Fibroblast of lung (primary cell): ENCODE results near the gene SUGP1. TPM values are rescaled to one million over a fixed set of nuclear protein-coding genes. Genes with fewer than 3 reads are reported as not detected.

Experiments used
- DNase-seq, 2 donors: peaks; one replicate each; pipeline versions ENCODE4 v3.0.0 to v3.0.0-alpha.2; 2010; ENCODE audit warnings: low read depth in 2 of 2
- H2AFZ ChIP-seq: 2 replicates; pipeline ENCODE4 v1.5.1; 2012; ENCODE audit warnings: low read length, control low read depth, inconsistent platforms
- H3K27ac ChIP-seq: 2 replicates; pipeline ENCODE4 v1.5.1; 2011; ENCODE audit warnings: low read length, control low read depth; ENCODE audit not compliant: insufficient read depth
- H3K27me3 ChIP-seq: 2 replicates; pipeline ENCODE4 v1.5.1; 2011; ENCODE audit warnings: mild to moderate bottlenecking, low read length; ENCODE audit not compliant: control insufficient read depth, insufficient read depth
- H3K36me3 ChIP-seq: 2 replicates; pipeline ENCODE4 v1.5.1; 2011; ENCODE audit warnings: low read length; ENCODE audit not compliant: control insufficient read depth, insufficient read depth
- H3K4me1 ChIP-seq: 2 replicates; pipeline ENCODE4 v1.5.1; 2011; ENCODE audit warnings: low read length; ENCODE audit not compliant: control insufficient read depth, insufficient read depth; ENCODE audit errors: extremely low read depth
- H3K4me2 ChIP-seq: 2 replicates; pipeline ENCODE4 v1.5.1; 2011; ENCODE audit warnings: low read length, control low read depth; ENCODE audit not compliant: insufficient read depth; ENCODE audit errors: extremely low read depth
- H3K4me3 ChIP-seq, 4 experiments: fragments of 200-600 bp in 1 of 4; sonication (generic) in 1 of 4; replicated peaks in 1 of 4; 2 replicates each; pipeline ENCODE4 v1.5.1; 2011 to 2016; ENCODE audit warnings: low read length in 4 of 4, low read depth in 3 of 4, mild to moderate bottlenecking in 3 of 4, control low read depth in 2 of 4, inconsistent platforms in 1 of 4, mixed read lengths in 1 of 4; ENCODE audit not compliant: insufficient read depth in 1 of 4; ENCODE audit errors: control extremely low read depth in 1 of 4
- H3K79me2 ChIP-seq: 2 replicates; pipeline ENCODE4 v1.5.1; 2012; ENCODE audit warnings: mild to moderate bottlenecking, low read length, inconsistent platforms; ENCODE audit not compliant: control insufficient read depth, insufficient read depth
- H3K9ac ChIP-seq: 2 replicates; pipeline ENCODE4 v1.5.1; 2011; ENCODE audit warnings: mild to moderate bottlenecking, low read length, control low read depth; ENCODE audit not compliant: insufficient read depth
- H3K9me3 ChIP-seq: 2 replicates; pipeline ENCODE4 v1.5.1; 2012; ENCODE audit warnings: low read depth, low read length; ENCODE audit not compliant: control insufficient read depth, insufficient read depth
- H4K20me1 ChIP-seq: 2 replicates; pipeline ENCODE4 v1.5.1; 2011; ENCODE audit warnings: low read length; ENCODE audit not compliant: control insufficient read depth, insufficient read depth; ENCODE audit errors: extremely low read depth
- CTCF ChIP-seq, 2 donors: IDR thresholded peaks in 1 of 2; conservative IDR thresholded peaks in 1 of 2; 1 replicate in 1 of 2; 2 replicates in 1 of 2; pipeline ENCODE4 v1.5.1; 2011 to 2012; ENCODE audit warnings: low read length in 2 of 2, control low read depth in 1 of 2, inconsistent platforms in 1 of 2, low read depth in 1 of 2, mild to moderate bottlenecking in 1 of 2
- EZH2 ChIP-seq: IDR thresholded peaks from 2 replicates; pipeline ENCODE4 v1.5.1; 2012; ENCODE audit warnings: low read length, control low read depth, mild to moderate bottlenecking; ENCODE audit errors: missing control alignments
- polyA plus RNA-seq, 2 donors: library from polyadenylated mRNA; depleted of rRNA in 1 of 2; stranded (reverse) in 1 of 2; unstranded in 1 of 2; fragments of >200 nt; gene quantifications; 2 replicates each; pipeline ENCODE4 v1.2.1, GENCODE V29; 2011 to 2012; ENCODE audit warnings: missing spikeins in 1 of 2
- total RNA-seq: library from RNA; depleted of rRNA; stranded (reverse); fragments of >200 nt; gene quantifications from 2 replicates; pipeline ENCODE4 v1.2.1, GENCODE V29; 2014

Gene SUGP1
- total and polyA plus RNA-seq, 2 donors (not counting 1 experiment from before 2014, with no cell fraction given), result 17.3 to 27.7 TPM

- H2AFZ ChIP-seq, result no peak overlapping the region
- H3K36me3 ChIP-seq, result no peaks in the 10 kb centered on the region
- H3K4me2 ChIP-seq, result no peak overlapping the region
- no peaks in the 10 kb centered on the region for H3K9me3 ChIP-seq
- H4K20me1 ChIP-seq, result no peaks in the 10 kb centered on the region
- H3K9ac ChIP-seq, result no peak overlapping the region
- H3K27ac ChIP-seq, result no peak overlapping the region
- no peak for DNase-seq
- H3K4me1 ChIP-seq, result no peaks in the 10 kb centered on the region
- no peak overlapping the region for H3K4me3 ChIP-seq
- H3K79me2 ChIP-seq, result no peaks in the 10 kb centered on the region
- TF ChIP-seq CTCF (conservative IDR thresholded peaks at IDR 0.05 in 1 of 2, IDR thresholded peaks at IDR 0.05 in 1 of 2; ENCODE audit: low read depth in 1 of 2, low read length in 2 of 2) (no peak), EZH2 (no peak)
- peaks cover 11% of the 10 kb centered on the region for H3K27me3 ChIP-seq
These were observed 93.1 kb downstream of the SUGP1 start for GRCh38 chr19:19227217-19227616.

- Histone ChIP-seq H3K79me2 (no peaks in the 10 kb centered on the region), H2AFZ (no peak overlapping the region), H3K9me3 (no peaks in the 10 kb centered on the region), H4K20me1 (no peaks in the 10 kb centered on the region), H3K9ac (no peak overlapping the region), H3K4me1 (no peaks in the 10 kb centered on the region), H3K4me2 (no peak overlapping the region), H3K4me3 (no peak overlapping the region), H3K27ac (no peak overlapping the region), H3K36me3 (no peaks in the 10 kb centered on the region), H3K27me3 (peaks cover 11% of the 10 kb centered on the region)
- TF ChIP-seq CTCF (conservative IDR thresholded peaks at IDR 0.05 in 1 of 2, IDR thresholded peaks at IDR 0.05 in 1 of 2; ENCODE audit: low read depth in 1 of 2, low read length in 2 of 2) (no peak), EZH2 (no peak)
- no peak for DNase-seq
These were observed 93.6 kb downstream of the SUGP1 start for GRCh38 chr19:19226663-19227062.

DNA sequence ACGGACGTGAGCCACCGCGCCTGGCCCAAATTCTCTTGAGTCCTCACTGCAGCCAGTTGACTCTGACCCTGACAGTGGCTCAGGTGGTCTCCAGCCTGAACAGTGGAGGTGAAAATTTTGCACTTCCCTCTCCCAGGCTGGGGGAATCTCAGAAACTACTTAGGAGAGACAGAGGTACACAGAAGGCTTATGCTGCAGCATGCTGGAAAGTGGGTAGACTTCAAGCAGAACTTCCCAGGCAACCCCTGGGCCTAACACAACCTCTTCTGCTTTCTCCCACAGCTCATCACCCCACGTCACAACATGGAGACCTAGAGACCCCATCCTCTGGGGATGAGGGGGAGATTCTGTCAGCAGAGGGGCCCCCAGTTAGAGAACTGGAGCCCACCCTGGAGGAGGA is 94.1 kb downstream of the SUGP1 start:
- peaks cover 11% of the 10 kb centered on the region for H3K27me3 ChIP-seq
- no peaks in the 10 kb centered on the region for H3K4me1 ChIP-seq

More for the DNA sequence above, 94.1 kb downstream of the SUGP1 start:
- Histone ChIP-seq H4K20me1 (no peaks in the 10 kb centered on the region), H3K9me3 (no peaks in the 10 kb centered on the region), H3K27ac (no peak overlapping the region), H3K4me2 (no peak overlapping the region), H3K79me2 (no peaks in the 10 kb centered on the region), H3K9ac (no peak overlapping the region), H3K36me3 (no peaks in the 10 kb centered on the region), H2AFZ (no peak overlapping the region), H3K4me3 (no peak overlapping the region)
- TF ChIP-seq EZH2 (no peak), CTCF (conservative IDR thresholded peaks at IDR 0.05 in 1 of 2, IDR thresholded peaks at IDR 0.05 in 1 of 2; ENCODE audit: low read depth in 1 of 2, low read length in 2 of 2) (no peak)
- DNase-seq, result no peak

Other genes starting within 250 kb of the SUGP1 start
- gene TMEM161A, start 182.0 kb downstream of the SUGP1 start, total RNA-seq, result 21.1 and 23.8 TPM in 2 replicates
- gene TMEM161A, start 182.0 kb downstream of the SUGP1 start, polyA plus RNA-seq, result 9.4 and 11.8 TPM in 2 replicates
- under 0.01 and 0.33 TPM in 2 replicates for gene MEF2B, start 150.2 kb downstream of the SUGP1 start, total RNA-seq
- gene MEF2B, start 150.2 kb downstream of the SUGP1 start, polyA plus RNA-seq, result 0.19 and 0.35 TPM in 2 replicates
- gene BORCS8, start 128.4 kb downstream of the SUGP1 start, total RNA-seq, result 8.7 and 13.9 TPM in 2 replicates
- 10.7 and 16.8 TPM in 2 replicates for gene BORCS8, start 128.4 kb downstream of the SUGP1 start, polyA plus RNA-seq
- 60.1 and 65.2 TPM in 2 replicates for gene RFXANK, start 128.3 kb downstream of the SUGP1 start, total RNA-seq
- gene RFXANK, start 128.3 kb downstream of the SUGP1 start, polyA plus RNA-seq, result 31.9 and 45.3 TPM in 2 replicates
- gene NR2C2AP, start 117.1 kb downstream of the SUGP1 start, total RNA-seq, result 3.3 and 4.4 TPM in 2 replicates
- gene NR2C2AP, start 117.1 kb downstream of the SUGP1 start, polyA plus RNA-seq, result 4.6 and 9.8 TPM in 2 replicates
- under 0.01 TPM in 2 replicates for gene NCAN, start 108.6 kb downstream of the SUGP1 start, total RNA-seq
- gene NCAN, start 108.6 kb downstream of the SUGP1 start, polyA plus RNA-seq, result not detected in 2 replicates
- gene TM6SF2, start 47.2 kb downstream of the SUGP1 start, total RNA-seq, result 0.26 and 0.99 TPM in 2 replicates
- 0.23 and 0.27 TPM in 2 replicates for gene TM6SF2, start 47.2 kb downstream of the SUGP1 start, polyA plus RNA-seq
- gene MAU2, start 320 bp upstream of the SUGP1 start, total RNA-seq, result 21.1 and 29.4 TPM in 2 replicates
- 11.1 TPM in 2 replicates for gene MAU2, start 320 bp upstream of the SUGP1 start, polyA plus RNA-seq
- 28.8 and 31.7 TPM in 2 replicates for gene GATAD2A, start 85.2 kb upstream of the SUGP1 start, total RNA-seq
- 63.5 and 77.2 TPM in 2 replicates for gene GATAD2A, start 85.2 kb upstream of the SUGP1 start, polyA plus RNA-seq
- 3.1 and 5.8 TPM in 2 replicates for gene TSSK6, start 195.0 kb upstream of the SUGP1 start, total RNA-seq
- gene TSSK6, start 195.0 kb upstream of the SUGP1 start, polyA plus RNA-seq, result 0.32 and 0.47 TPM in 2 replicates
- gene NDUFA13, start 195.7 kb upstream of the SUGP1 start, total RNA-seq, result 215 and 221 TPM in 2 replicates
- gene NDUFA13, start 195.7 kb upstream of the SUGP1 start, polyA plus RNA-seq, result 306 and 472 TPM in 2 replicates
- 0.50 and 0.51 TPM in 2 replicates for gene YJEFN3, start 208.4 kb upstream of the SUGP1 start, total RNA-seq
- gene YJEFN3, start 208.4 kb upstream of the SUGP1 start, polyA plus RNA-seq, result 0.62 and 0.69 TPM in 2 replicates
- gene CILP2, start 217.8 kb upstream of the SUGP1 start, total RNA-seq, result 0.51 and 0.66 TPM in 2 replicates
- gene CILP2, start 217.8 kb upstream of the SUGP1 start, polyA plus RNA-seq, result 0.10 and 0.23 TPM in 2 replicates